HuH-7.5 (cell line): ENCODE results near the gene PPIP5K2.
"Not testable (repeated sequence)": the region's sequence is repeated elsewhere in the genome, so short reads cannot be mapped to it uniquely, and the experiment has no call there.

Experiments
- DNase-seq: peaks from one replicate; pipeline ENCODE4 v3.0.0; 2011; ENCODE audit warnings: low spot score

PPIP5K2 gene

GRCh38 chr5:103119765-103120606, at the start of gene PPIP5K2, which contains the start of gene GIN1:
TSS of gene PPIP5K2 (plus strand) at chr5:103120301. CDS start at chr5:103129590, 9,289 bp downstream.
TSS of gene GIN1 (minus strand) at chr5:103120138. CDS start at chr5:103108707, 11,431 bp downstream.
- peak; percentile 42 for DNase-seq

GRCh38 chr5:103073500-103073899, 46.6 kb upstream of the PPIP5K2 start:
- not testable (repeated sequence) for DNase-seq

GRCh38 chr5:103075442-103075841, 44.7 kb upstream of the PPIP5K2 start:
- DNase-seq: no peak

GRCh38 chr5:103079796-103080195, 40.3 kb upstream of the PPIP5K2 start:
- no peak for DNase-seq

GRCh38 chr5:103086547-103086946, 33.6 kb upstream of the PPIP5K2 start:
- DNase-seq: no peak

GRCh38 chr5:103089272-103089671, 30.8 kb upstream of the PPIP5K2 start:
- no peak for DNase-seq

- DNase-seq: no peak
Measured at GRCh38 chr5:103090791-103091190, 29.3 kb upstream of the PPIP5K2 start.

GRCh38 chr5:103092676-103093075, 27.4 kb upstream of the PPIP5K2 start:
- DNase-seq: no peak

GRCh38 chr5:103093727-103094126, 26.4 kb upstream of the PPIP5K2 start:
- no peak for DNase-seq

- no peak for DNase-seq
Measured at GRCh38 chr5:103094737-103095136, 25.4 kb upstream of the PPIP5K2 start.

GRCh38 chr5:103098993-103099392, 21.1 kb upstream of the PPIP5K2 start:
- DNase-seq: no peak

- DNase-seq: no peak
Measured at GRCh38 chr5:103101079-103101750, 18.9 kb upstream of the PPIP5K2 start.

GRCh38 chr5:103102234-103102633, 17.9 kb upstream of the PPIP5K2 start:
- no peak for DNase-seq

GRCh38 chr5:103108086-103108485, 12.0 kb upstream of the PPIP5K2 start:
- no peak for DNase-seq

GRCh38 chr5:103109277-103109676, 10.8 kb upstream of the PPIP5K2 start:
- DNase-seq: no peak

- no peak for DNase-seq
Measured at GRCh38 chr5:103110403-103110802, 9.7 kb upstream of the PPIP5K2 start.

GRCh38 chr5:103111468-103111867, 8.6 kb upstream of the PPIP5K2 start:
- no peak for DNase-seq

GRCh38 chr5:103112910-103113309, 7.2 kb upstream of the PPIP5K2 start:
- DNase-seq: no peak

GRCh38 chr5:103114440-103114839, 5.7 kb upstream of the PPIP5K2 start:
- DNase-seq: no peak

- no peak for DNase-seq
Measured at GRCh38 chr5:103117471-103117991, 2.6 kb upstream of the PPIP5K2 start.

GRCh38 chr5:103119070-103119764, 884 bp upstream of the PPIP5K2 start:
- no peak for DNase-seq

GRCh38 chr5:103120607-103121200, 603 bp downstream of the PPIP5K2 start:
- no peak for DNase-seq
